M059J (cell line): Measurements from ENCODE around the gene LAT. TPM values are rescaled to one million over a fixed set of nuclear protein-coding genes. Genes with fewer than 3 reads are reported as not detected.
"Not testable (repeated sequence)": the region's sequence is repeated elsewhere in the genome, so short reads cannot be mapped to it uniquely, and the experiment has no call there.

ENCODE experiments used
- DNase-seq: peaks from one replicate; pipeline ENCODE4 v3.0.0-alpha.2; 2012; ENCODE audit warnings: low read depth
- total RNA-seq: library from RNA; depleted of rRNA; stranded (reverse); fragments of >200 nt; shearing (Covaris generic); gene quantifications from 2 replicates; pipeline ENCODE4 v1.2.3, GENCODE V29; 2014

Gene LAT
- total RNA-seq, 1 experiment from 2014 or later, result 1.2 TPM

DNA sequence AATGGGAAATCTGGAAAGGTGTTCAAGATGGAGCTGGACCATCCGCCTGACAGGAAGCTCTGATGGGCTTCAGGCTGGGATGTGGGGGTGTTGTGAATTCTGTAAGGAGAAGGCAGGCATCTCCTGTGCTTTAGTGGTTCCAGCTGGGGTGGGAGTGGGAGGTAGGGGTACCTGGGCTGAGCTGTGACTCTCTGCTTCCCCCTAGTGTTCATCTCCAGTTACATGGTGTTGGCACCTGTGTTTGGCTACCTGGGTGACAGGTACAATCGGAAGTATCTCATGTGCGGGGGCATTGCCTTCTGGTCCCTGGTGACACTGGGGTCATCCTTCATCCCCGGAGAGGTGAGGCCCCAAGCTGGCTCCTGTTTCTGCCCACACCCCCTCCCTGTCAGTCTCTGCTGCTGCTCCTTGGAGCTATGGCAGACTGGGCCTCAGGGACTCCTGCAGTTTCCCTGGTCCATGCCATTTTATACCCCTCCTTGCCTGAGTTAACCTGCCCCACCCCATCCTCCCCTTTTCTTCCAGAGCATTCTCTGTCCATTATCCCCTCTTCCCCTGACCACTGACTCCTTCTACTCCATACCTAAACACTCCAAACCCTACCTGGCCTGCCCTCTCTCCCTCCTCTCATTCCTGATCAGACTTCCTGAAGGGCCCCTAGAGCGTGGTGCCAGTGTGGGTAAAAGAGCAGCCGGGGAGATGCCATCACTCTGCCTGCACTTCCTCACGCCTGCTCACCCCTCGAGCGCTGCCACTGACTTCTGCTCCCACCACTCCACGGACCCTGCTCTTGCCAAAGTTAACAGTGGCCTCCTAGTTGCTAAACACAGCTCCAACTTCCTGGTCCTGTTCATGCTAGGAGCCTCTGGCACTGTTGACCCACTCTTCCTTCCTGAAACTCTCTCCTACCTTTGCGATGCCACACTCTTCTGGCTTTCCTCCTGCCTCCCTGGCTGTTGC, 6.9 kb upstream of the LAT start:
- no peak for DNase-seq

DNA sequence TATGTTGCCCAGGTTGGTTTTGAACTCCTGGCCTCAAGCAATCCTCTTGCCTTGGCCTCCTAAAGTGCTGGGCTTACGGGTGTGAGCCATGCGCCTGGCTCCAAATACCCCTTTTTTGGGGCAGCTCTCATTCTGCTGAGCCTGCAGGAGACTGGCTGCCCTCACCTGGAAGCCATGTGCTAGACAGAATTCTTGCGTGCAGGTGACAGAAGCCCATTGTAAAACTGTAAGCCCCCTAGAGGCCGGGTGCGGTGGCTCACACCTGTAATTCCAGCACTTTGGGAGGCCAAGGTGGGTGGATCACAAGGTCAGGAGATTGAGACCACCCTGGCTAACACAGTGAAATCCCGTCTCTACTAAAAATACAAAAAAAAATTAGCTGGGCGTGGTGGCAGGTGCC, 4.5 kb upstream of the LAT start:
- not testable (repeated sequence) for DNase-seq

DNA sequence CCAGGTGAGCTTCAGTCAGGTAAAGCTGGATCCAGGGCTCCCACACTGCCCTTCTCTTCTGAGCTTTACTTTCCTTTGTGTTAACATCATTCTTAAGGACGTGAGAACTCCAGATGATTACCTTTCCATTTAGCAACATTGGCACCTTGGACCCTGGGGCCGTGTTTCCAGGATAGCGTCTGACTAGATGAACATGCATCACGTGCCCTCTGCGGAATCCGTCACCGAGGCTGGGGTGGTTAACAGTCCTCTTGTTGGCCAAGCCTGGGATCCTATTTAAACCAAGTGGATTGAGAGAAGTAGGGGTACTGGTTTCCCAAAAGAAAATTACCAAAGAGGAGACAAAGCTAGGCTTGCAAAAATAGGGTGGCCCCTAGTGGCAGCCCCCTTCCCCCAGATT, 3.9 kb upstream of the LAT start:
- no peak for DNase-seq

DNA sequence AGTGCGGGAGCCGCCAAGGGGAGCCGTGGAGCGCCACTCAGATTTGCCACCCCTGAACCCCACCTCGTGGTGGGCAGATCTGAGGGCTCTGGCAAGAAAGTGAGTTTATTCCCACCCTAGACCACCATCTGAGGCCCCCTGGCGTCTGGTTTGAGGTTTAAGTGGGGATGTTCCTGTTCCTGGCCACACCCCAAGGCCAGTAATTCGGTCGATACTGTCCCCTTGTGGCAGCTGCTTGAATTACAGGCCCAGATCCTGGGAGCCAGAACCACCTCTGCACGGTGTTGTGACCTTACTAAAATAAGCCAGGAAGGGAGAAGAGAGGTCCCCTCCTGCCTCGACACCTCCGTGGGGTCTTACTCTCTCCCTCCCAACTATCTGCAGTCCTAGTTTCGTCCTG, 3.3 kb upstream of the LAT start:
- DNase-seq, result no peak

DNA sequence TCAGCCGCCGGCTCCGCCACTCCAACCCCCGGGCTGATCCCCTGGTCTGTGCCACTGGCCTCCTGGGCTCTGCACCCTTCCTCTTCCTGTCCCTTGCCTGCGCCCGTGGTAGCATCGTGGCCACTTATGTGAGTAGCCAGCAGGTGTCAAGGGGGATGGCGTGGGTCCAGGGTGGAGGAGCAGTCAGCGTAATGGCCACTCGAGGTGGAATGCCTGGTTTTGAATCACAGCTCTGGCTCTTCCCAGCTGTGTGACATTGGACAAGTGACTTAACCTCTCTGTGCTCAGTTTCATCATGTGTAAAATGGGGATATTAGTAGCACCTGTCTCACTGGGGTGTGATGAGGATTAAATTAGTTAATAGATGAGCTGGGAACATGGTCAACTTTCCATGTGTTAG, 2.4 kb upstream of the LAT start:
- DNase-seq, result no peak

DNA sequence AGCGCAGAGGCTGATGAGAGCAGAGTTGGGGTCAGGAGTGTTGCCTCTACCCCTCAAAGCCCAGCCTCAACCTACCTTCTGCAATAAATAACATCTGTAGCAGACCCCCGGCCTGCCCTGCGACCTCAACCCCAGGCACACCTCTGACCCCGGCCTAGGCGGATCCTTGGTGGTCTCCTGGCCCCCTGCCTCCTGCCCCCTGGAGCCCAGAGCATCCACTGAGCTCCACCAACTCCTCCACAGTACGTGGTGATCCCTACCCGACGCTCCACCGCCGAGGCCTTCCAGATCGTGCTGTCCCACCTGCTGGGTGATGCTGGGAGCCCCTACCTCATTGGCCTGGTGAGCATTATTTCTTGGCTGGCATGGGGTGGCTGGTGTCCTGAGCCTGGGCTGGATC, 1.9 kb upstream of the LAT start:
- no peak for DNase-seq

DNA sequence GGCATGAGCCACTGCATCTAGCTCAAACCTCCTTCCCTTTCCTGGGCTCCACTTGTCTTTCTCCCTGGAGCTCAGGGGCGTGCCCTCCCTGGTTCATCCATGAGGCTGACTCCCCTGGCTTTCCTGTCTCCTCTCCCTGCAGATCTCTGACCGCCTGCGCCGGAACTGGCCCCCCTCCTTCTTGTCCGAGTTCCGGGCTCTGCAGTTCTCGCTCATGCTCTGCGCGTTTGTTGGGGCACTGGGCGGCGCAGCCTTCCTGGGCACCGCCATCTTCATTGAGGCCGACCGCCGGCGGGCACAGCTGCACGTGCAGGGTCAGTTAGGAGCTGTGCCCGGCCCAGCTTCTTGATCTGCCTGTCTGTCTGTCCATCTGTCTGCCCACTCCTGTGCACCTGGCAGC, 1.2 kb upstream of the LAT start:
- DNase-seq, result no peak

DNA sequence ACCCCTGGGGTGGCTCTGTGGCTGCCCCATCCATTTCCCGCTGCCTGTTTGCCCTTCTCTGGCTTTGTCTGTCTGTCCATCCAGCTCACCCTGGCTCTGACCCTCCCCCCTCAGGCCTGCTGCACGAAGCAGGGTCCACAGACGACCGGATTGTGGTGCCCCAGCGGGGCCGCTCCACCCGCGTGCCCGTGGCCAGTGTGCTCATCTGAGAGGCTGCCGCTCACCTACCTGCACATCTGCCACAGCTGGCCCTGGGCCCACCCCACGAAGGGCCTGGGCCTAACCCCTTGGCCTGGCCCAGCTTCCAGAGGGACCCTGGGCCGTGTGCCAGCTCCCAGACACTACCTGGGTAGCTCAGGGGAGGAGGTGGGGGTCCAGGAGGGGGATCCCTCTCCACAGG, 761 bp upstream of the LAT start:
- no peak for DNase-seq

DNA sequence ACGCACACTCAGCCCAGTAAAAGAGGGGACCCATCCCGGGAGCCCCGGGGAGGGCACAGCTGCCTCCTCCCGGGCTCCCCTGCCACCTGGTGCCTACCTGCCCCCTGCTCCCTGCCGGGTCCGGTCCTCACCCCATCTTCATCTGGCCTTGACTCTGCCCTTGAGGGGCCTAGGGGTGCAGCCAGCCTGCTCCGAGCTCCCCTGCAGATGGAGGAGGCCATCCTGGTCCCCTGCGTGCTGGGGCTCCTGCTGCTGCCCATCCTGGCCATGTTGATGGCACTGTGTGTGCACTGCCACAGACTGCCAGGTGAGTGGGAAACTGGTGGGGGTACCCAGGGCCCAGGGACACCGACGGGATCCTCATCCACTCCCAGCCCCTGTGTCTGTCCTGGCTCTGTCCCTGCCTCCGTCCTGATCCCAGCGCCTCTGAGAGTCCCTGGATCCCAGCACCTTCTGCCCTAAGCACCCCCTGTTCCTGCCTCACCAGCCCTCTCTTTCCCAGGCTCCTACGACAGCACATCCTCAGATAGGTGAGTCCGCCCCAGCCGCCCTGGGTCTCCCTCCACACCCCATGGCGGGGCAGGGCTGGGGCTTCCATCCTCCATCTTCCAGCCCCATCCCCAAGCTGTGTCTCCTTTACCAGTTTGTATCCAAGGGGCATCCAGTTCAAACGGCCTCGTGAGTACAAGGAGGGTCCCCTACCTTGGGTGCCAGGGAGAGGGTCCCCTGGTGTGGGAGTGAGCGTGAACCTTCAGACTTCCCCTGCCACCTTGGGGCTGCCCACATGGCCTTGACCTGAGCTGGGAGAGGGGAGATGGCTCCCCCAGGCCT, 574 bp downstream of the LAT start:
- DNase-seq, result no peak

DNA sequence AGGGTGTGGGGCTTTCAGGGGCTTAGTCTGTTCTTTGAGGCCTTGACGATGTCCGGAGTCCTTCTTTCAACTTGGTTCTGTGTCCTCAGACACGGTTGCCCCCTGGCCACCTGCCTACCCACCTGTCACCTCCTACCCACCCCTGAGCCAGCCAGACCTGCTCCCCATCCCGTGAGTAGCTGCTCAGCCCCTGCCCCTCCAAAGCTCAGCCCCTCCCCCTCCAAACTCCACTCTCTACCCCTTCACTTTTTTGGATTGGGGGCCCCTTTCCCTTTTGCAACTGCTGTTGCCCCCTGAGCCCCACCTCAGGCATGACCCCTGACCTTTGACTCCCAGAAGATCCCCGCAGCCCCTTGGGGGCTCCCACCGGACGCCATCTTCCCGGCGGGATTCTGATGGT, 1.2 kb downstream of the LAT start:
- no peak for DNase-seq

DNA sequence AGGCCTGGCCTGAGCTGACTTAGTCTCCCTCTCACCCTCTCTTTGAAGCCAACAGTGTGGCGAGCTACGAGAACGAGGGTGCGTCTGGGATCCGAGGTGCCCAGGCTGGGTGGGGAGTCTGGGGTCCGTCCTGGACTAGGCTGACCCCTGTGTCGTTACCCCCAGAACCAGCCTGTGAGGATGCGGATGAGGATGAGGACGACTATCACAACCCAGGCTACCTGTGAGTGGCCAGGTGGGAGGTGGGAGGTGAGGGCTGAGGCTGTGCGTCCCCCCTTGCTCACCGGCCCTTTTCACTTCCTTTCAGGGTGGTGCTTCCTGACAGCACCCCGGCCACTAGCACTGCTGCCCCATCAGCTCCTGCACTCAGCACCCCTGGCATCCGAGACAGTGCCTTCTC, 1.6 kb downstream of the LAT start:
- DNase-seq, result no peak

DNA sequence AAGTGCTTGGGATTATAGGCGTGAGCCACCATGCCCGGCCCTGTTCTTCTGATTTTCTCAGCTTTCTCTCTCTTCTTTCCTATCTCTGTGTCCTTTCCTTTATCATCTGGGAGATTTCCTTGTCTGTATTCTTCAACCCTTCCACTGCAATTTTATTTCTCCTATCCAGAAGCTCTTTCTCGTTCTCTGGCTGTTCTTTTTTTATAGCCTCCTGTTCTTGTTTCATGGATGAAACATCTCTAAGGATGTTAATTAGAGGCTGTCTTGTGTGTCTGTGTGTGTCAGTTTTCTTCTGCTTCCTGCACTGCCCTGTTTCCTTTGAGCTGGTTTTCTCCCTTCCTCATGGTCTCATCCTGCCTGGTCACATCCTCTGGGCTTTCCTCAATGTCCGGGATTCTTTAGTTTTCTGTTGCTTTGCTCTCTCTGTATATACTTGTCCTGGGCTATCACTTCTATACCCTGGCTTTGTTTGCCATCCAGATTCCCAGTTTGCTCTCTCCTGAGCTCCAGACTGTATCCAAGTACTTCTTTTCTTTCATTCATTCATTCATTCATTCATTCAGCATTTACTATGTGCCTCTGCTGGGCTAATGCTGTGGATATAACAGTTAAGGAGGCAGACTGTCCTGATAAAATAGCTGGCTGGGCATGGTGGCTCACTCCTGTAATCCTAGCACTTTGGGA, 2.5 kb downstream of the LAT start:
- no peak for DNase-seq

DNA sequence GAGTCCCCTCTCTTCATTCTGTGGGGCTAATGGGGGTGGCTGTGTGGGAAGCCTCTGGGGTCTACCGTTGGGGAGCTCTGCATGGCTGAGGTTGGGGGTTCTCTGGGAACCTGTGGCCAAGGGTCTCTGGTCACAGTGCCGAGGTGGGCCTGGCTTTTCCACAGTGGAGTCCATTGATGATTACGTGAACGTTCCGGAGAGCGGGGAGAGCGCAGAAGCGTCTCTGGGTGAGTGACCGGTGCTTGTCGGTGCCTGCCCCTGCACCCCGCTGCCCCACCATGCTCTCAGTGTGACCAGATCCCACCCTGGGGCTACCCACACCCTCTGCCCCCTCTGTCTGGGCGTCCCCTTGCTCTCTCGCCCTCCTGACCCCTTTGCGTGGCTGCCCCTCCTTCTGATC, 4.5 kb downstream of the LAT start:
- DNase-seq, result no peak

DNA sequence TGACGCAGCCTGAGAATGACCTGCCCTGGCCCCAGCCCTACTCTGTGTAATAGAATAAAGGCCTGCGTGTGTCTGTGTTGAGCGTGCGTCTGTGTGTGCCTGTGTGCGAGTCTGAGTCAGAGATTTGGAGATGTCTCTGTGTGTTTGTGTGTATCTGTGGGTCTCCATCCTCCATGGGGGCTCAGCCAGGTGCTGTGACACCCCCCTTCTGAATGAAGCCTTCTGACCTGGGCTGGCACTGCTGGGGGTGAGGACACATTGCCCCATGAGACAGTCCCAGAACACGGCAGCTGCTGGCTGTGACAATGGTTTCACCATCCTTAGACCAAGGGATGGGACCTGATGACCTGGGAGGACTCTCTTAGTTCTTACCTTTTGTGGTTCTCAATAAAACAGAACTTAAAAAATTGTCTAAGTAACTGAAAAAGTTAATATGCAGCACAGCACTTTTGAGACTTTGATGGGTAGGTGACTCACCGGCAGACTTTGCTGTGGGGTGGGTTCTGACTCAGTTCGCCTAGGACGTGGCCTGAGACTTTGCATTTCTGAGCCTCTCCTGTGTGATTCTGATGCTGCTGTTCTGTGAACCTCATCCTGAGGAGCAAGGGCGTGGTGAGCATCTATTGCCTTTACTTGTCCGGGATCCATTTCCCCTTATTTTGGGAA, 5.7 kb downstream of the LAT start:
- DNase-seq, result no peak

DNA sequence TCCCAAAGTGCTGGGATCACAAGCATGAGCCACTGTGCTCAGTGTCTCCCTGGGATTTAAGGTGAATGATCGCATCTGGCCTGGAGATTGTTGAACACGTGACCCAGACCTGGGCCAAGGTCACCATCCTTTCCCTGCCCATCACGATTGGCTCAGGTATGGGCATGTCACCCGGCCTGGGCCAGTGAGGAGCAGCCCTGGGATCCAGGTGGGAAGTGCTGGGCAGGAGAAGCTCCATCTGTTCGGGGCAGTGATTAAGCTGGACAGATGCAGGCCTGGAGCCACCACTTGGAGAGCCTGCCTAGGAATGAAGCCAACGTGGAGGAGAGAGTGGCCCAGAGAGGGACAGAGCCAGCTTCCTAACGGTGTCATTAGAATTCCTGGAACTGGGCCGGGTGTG, 6.8 kb downstream of the LAT start:
- DNase-seq, result no peak

DNA sequence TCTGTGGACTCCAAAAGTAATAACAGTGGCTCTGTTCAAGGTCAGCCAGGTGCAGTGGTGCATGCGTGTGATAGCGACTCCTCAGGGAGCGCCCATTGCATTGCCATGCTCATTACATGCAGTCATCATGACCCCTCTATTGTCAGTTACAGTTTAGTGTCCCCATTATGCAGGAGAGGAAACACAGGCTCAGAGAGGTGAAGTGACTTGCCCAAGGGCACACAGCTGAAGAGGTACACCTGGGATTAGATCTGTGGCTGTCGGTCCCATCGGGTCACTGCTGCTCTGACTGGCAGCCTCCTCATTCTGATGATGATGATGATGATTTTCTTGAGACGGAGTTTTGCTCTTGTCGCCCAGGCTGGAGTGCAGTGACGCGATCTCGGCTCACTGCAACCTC, 7.6 kb downstream of the LAT start:
- DNase-seq, result no peak

DNA sequence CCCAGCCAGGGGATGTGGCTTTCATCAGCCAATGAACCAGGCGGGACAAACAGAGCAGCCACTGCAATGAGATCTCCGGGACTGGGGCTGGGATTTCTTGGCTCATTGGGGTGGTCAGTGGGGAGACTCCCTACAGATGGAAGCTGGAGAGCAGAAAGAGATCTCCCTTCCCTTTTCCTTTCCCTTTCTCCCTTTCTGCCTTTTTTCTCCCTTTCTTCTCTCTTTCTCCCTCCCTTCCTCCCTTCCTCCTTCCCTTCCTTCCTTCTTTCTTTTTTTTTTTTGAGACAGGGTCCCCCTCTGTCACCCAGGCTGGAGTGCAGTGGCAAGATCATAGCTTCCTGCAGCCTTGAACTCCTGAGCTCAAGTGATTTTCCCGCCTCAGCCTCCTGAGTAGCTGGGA, 14.0 kb downstream of the LAT start:
- no peak for DNase-seq

DNA sequence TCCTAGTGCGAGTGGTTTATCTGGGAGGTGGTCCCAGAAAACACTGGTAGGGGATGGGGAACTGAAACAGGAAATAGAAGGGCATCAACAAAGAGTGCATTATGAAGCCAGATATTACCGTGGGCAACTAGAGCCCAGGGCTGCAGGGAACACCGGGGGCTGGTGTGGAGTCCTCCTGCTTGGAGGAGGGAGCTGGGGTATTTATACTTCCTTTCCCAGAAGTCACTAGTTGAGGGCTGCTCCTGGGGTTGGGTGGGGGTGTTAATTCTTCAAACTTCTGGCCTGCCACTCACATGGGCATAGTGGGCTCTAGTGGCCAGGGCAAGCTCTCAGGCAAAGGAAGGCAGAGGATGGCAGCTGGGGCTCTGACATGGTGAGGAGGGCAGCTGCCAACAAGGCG, 14.7 kb downstream of the LAT start:
- DNase-seq, result no peak

DNA sequence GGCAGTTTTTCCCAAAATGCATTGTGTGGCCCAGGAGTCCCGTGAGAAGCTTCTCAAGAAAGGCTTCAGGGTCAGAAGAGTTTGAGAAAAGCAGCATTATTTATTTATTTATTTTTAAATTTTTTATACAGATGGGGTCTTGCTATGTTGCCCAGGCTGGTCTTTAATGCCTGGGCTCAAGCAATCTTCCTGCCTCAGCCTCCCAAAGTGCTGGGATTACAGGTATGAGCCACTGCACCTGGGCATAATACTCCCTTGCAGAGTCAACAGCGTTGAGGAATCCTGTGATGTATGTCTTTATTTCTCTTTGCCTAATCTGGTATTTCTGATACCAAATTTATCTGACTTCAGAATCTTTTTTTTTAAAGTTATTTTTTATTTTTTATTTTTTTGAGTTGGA, 15.2 kb downstream of the LAT start:
- no peak for DNase-seq

DNA sequence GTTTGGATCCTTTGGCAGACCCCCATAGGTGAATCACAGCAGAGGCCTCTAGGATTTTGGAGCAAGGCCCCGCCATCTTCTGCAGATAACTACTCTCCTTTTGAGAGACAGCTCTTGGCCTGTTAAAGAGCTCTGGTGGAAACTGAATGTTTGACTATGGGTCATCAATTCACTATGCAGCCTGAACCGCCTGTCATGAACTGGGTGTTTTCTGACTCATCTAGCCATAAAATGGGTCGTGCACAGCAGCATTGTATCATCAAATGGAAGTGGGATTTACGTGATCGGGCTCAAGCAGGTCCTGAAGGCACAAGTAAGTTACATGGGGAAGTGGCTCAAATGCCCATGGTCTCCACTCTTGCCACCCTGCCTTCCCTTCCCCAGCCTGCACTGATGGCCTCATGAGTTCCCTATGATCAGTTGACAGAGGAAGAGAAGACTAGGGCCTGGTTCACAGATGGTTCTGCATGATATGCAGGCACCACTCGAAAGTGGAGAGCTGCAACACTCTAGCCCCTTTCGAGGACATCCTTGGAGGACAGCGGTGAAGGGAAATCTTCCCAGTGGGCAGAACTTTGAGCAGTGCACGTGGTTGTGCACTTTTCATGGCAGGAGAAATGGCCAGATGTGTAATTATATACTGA, 19.8 kb downstream of the LAT start:
- DNase-seq, result peak; percentile 48
